GM21526 (cell line): Measurements from ENCODE around the gene GNL2.
"Not testable (repeated sequence)": the region's sequence is repeated elsewhere in the genome, so short reads cannot be mapped to it uniquely, and the experiment has no call there.

Experiments
- ATAC-seq: cut with Tn5 transposase; IDR thresholded peaks from one replicate; pipeline ENCODE4 v1.9.1; 2021; ENCODE audit warnings: moderate library complexity; ENCODE audit not compliant: unreplicated experiment, low FRiP score

Gene GNL2

GRCh38 chr1:37518241-37518640 is 77.5 kb downstream of the GNL2 start:
- not testable (repeated sequence) for ATAC-seq

- ATAC-seq = no peak
Measured at GRCh38 chr1:37517569-37517968, 78.2 kb downstream of the GNL2 start.
